ENCODE results near the gene SH3BP2.
A peak's percentile ranks its signal among the peaks of the same experiment; 100 is the strongest.

The SH3BP2 gene, protein sequence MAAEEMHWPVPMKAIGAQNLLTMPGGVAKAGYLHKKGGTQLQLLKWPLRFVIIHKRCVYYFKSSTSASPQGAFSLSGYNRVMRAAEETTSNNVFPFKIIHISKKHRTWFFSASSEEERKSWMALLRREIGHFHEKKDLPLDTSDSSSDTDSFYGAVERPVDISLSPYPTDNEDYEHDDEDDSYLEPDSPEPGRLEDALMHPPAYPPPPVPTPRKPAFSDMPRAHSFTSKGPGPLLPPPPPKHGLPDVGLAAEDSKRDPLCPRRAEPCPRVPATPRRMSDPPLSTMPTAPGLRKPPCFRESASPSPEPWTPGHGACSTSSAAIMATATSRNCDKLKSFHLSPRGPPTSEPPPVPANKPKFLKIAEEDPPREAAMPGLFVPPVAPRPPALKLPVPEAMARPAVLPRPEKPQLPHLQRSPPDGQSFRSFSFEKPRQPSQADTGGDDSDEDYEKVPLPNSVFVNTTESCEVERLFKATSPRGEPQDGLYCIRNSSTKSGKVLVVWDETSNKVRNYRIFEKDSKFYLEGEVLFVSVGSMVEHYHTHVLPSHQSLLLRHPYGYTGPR

DNA sequence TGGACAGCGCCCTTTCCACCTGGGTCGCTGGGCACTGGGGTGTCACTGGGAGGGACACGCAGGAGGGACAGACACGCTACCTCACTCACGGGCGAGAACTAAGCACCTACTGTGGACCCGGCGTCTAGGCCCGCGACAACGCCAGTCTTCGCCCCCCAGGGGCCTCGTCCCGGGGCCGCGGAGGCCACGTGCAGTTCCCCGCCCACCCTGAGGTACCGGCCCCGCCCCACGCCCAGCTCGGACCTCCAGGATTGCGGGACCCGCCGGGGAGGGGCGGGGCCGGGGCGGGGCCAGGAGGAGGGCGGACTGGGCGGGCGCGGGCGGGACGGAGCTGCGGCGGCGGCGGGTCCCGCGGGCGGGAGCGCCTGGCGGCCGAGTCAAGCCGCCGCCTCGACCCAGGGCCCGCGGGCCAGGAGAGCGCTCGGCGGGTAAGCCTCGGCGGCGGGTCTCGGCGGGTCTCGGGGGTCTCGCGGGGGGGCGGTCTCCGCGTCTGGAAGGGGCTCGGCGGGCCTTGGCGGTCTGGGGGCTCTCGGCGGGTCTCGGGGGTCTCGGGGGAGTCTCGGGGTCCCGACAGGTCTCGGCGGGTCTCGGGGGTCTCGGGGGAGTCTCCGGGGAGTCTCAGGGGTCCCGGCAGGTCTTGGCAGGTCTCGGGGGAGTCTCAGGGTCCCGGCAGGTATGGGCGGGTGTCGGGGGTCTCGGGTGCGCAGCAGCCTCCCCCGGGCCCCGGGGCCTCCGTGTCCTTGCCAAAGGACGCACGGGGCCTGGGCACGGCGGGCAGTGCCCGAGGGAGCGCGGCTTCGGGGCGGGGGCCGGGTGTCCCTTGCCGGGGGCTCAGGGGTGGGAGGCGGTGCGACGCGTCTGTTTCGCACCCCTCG, at the start of gene SH3BP2:
SH3BP2 (plus strand) TSS at position 375 of the 875 bp plus-strand sequence. CDS start 27,533 bp downstream, outside the sequence.
- Histone ChIP-seq H3K4me3 (ENCODE audit: low read length) (no peak within 1 kb of the TSS; the same call in 1 of the 2 replicates), H3K4me2 (ENCODE audit: low read length) (peak within 1 kb of the TSS; percentile 40), H3K27ac (ENCODE audit: low read depth, low read length) (no peak within 1 kb of the TSS)

GRCh38 chr4:2743518-2744445, 49.1 kb upstream of the SH3BP2 start:
- Histone ChIP-seq H4K20me1 (ENCODE audit: control insufficient read depth, insufficient read depth, low read depth, low read length) (0 out of 2 replicates have a peak, but pooled peaks cover 2% of the 10 kb centered on the region), H3K79me2 (ENCODE audit: control insufficient read depth, low read length) (no peaks in the 10 kb centered on the region), H3K4me2 (ENCODE audit: low read length) (no peak overlapping the region), H3K36me3 (ENCODE audit: control insufficient read depth, low read length) (peaks cover 52% of the 10 kb centered on the region), H3K9me3 (ENCODE audit: control insufficient read depth, insufficient read depth, low read length) (no peaks in the 10 kb centered on the region), H3F3A (ENCODE audit: control insufficient read depth, insufficient read depth) (peaks cover 3% of the 10 kb centered on the region; the same call in 1 of the 2 replicates), H3K27me3 (ENCODE audit: control insufficient read depth, low read length) (no peaks in the 10 kb centered on the region), H3K4me3 (ENCODE audit: low read length) (no peak overlapping the region), H3K4me1 (ENCODE audit: control insufficient read depth, low read length) (peaks cover 33% of the 10 kb centered on the region), H3K9me2 (replicated peaks; ENCODE audit: control insufficient read depth, low read length) (no peaks in the 10 kb centered on the region), H3K27ac (ENCODE audit: low read depth, low read length) (no peak overlapping the region)
- TF ChIP-seq CTCF (IDR thresholded peaks at IDR 0.05; ENCODE audit: low read depth, low read length, poor library complexity, severe bottlenecking): no peak
- TF ChIP-seq EZH2phosphoT487 (IDR thresholded peaks at IDR 0.05; ENCODE audit: borderline replicate concordance, low read length): no peak

More for the DNA sequence above, at the start of gene SH3BP2:
- Histone ChIP-seq H3K4me1 (ENCODE audit: control insufficient read depth, low read length) (peaks cover 18% of the 10 kb centered on the region), H3K9me2 (replicated peaks; ENCODE audit: control insufficient read depth, low read length) (no peaks in the 10 kb centered on the region), H3F3A (ENCODE audit: control insufficient read depth, insufficient read depth) (no peaks in the 10 kb centered on the region), H3K27me3 (ENCODE audit: control insufficient read depth, low read length) (peaks cover 45% of the 10 kb centered on the region), H3K9me3 (ENCODE audit: control insufficient read depth, insufficient read depth, low read length) (no peaks in the 10 kb centered on the region), H3K79me2 (ENCODE audit: control insufficient read depth, low read length) (no peaks in the 10 kb centered on the region), H4K20me1 (ENCODE audit: control insufficient read depth, insufficient read depth, low read depth, low read length) (no peaks in the 10 kb centered on the region), H3K36me3 (ENCODE audit: control insufficient read depth, low read length) (no peaks in the 10 kb centered on the region)
- TF ChIP-seq CTCF (IDR thresholded peaks at IDR 0.05; ENCODE audit: low read depth, low read length, poor library complexity, severe bottlenecking) (no peak), EZH2phosphoT487 (IDR thresholded peaks at IDR 0.05; ENCODE audit: borderline replicate concordance, low read length) (no peak)

Data from DOHH2 (cell line).